ENCODE data around the gene RAMP1. TPM values are rescaled to one million over a fixed set of nuclear protein-coding genes. Genes with fewer than 3 reads are reported as not detected.

Gene RAMP1
- total RNA-seq, 2 donors from 2014 or later = 75.3 to 300 TPM

- peaks cover 6% of the 10 kb centered on the region for H3K4me1 ChIP-seq (replicated peaks)
- no peaks in the 10 kb centered on the region for H3K9me3 ChIP-seq
- H3K27ac ChIP-seq = no peak overlapping the region
- intact Hi-C loops (cut with DNase I) = no loop called here
- H3K36me3 ChIP-seq = no peaks in the 10 kb centered on the region
- no peaks in the 10 kb centered on the region for H3K27me3 ChIP-seq (replicated peaks; ENCODE audit: insufficient read depth)
- WGBS = 71% methylated on average over 23 of the region's 23 CpGs
- no peak for DNase-seq (ENCODE audit: low spot score)
- TF ChIP-seq, protein P1, sequence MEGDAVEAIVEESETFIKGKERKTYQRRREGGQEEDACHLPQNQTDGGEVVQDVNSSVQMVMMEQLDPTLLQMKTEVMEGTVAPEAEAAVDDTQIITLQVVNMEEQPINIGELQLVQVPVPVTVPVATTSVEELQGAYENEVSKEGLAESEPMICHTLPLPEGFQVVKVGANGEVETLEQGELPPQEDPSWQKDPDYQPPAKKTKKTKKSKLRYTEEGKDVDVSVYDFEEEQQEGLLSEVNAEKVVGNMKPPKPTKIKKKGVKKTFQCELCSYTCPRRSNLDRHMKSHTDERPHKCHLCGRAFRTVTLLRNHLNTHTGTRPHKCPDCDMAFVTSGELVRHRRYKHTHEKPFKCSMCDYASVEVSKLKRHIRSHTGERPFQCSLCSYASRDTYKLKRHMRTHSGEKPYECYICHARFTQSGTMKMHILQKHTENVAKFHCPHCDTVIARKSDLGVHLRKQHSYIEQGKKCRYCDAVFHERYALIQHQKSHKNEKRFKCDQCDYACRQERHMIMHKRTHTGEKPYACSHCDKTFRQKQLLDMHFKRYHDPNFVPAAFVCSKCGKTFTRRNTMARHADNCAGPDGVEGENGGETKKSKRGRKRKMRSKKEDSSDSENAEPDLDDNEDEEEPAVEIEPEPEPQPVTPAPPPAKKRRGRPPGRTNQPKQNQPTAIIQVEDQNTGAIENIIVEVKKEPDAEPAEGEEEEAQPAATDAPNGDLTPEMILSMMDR (IDR thresholded peaks at IDR 0.05) = no peak
- TF ChIP-seq POLR2A (IDR thresholded peaks at IDR 0.05) (no peak), POLR2AphosphoS5 (IDR thresholded peaks at IDR 0.05) (no peak)
- no peak overlapping the region for H3K4me3 ChIP-seq
Measured at GRCh38 chr2:237870754-237871651, 11.6 kb downstream of the RAMP1 start.

DNA sequence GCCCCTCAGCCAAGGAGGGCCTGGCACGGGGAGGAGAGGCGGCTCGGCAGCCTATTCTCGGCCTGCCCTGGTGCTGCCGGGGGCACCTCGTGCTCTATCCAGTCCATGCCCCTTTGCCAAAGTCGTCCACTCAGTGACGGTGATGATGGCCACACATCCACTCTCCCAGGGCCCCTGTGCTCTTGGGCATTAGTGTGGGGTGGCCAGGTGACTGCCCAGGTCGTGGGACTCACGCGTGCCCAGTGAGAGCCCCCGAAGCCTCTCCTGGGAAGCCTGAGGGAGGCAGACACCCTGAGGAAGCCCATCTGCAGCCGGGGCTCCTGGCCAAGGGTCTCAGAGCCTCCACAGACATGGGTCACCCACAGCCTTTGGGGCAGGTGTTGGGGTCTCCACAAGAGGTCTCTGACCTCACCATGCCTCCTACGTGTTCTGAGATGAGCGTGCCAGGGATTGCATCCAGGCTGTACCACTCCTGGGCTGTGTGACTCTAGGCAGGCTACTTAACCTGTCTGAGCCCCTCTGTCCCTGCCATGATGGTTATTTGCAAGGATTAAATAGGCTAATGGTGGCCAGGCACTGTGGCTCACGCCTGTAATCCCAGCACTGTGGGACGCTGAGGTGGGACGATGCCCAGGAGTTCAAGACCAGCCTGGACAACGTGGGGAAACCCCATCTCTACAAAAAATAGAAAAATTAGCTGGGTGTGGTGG lies 12.9 kb downstream of the RAMP1 start:
- Histone ChIP-seq H3K27ac (no peak overlapping the region), H3K27me3 (replicated peaks; ENCODE audit: insufficient read depth) (no peaks in the 10 kb centered on the region), H3K9me3 (no peaks in the 10 kb centered on the region), H3K4me3 (no peak overlapping the region), H3K4me1 (replicated peaks) (peaks cover 6% of the 10 kb centered on the region), H3K36me3 (no peaks in the 10 kb centered on the region)
- TF ChIP-seq, protein P1 (IDR thresholded peaks at IDR 0.05) = no peak
- TF ChIP-seq POLR2AphosphoS5 (IDR thresholded peaks at IDR 0.05) = no peak
- TF ChIP-seq POLR2A (IDR thresholded peaks at IDR 0.05) = no peak
- WGBS = 93% methylated on average over 17 of the region's 19 CpGs
- no peak for DNase-seq (ENCODE audit: low spot score)
- intact Hi-C loops (cut with DNase I) = no loop called here

DNA sequence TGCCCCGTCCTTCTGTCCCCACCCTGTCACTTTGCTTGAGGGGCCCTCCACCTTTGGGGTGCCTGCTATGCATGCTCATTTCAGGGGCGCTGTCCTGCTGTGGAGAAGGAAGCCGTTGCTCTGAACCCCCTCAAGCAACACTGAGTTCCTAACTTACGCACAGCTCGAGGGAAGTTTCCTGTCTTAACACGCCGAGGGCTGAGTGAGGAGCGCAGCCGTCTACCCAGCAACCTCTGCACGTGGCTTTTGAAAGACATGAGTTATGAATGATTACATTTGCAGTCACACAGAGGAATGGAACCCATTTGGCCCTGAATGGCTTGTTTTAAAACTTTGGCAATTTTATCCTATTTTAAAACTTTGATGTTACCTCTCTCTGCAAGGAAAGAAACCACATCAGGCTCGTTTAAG lies 14.0 kb downstream of the RAMP1 start:
- Histone ChIP-seq H3K9me3 (no peaks in the 10 kb centered on the region), H3K27ac (peak overlapping the region in 1 of 2 donors; percentile 10), H3K36me3 (no peaks in the 10 kb centered on the region), H3K4me1 (replicated peaks) (peaks cover 6% of the 10 kb centered on the region), H3K27me3 (replicated peaks; ENCODE audit: insufficient read depth) (no peaks in the 10 kb centered on the region), H3K4me3 (no peak overlapping the region)
- intact Hi-C loops (cut with DNase I) = no loop called here
- TF ChIP-seq POLR2A (IDR thresholded peaks at IDR 0.05) (no peak), POLR2AphosphoS5 (IDR thresholded peaks at IDR 0.05) (peak; percentile 42)
- TF ChIP-seq, protein P1 (IDR thresholded peaks at IDR 0.05) = no peak
- no peak for DNase-seq (ENCODE audit: low spot score)
- 20% methylated on average over 11 of the region's 11 CpGs for WGBS

DNA sequence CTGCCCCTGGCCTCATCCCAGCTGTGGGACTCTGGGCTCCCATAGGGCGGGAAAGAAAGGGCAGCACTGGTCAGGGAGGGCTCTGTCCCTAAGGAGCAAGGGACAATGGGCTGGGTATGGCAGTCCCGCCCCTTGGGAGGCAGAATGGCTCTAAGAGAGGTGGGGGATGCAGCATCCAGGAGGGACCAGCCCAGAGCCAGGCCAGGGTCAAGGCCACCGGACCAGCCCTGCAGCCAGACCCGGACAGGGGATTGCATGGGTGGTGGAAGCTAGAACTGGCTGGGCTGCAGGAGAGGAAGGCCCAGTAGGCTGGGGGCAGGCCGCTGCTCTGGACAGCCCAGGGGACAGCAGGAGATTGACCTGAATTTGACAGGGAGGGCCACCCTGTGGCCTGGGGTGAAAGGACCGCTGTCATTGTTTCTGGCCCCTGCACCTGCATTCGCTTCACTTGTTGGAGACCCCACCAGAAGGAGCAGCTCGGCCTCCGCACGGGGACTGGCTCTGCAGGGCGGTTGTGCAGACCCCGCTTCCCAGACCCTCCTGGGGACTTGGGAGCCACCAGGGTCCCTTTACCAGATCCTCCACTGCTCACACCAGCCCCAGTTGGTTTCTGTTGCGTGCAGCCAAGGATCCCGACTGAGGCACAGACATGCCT lies 14.6 kb downstream of the RAMP1 start:
- TF ChIP-seq, protein P1 (IDR thresholded peaks at IDR 0.05) = no peak
- TF ChIP-seq POLR2AphosphoS5 (IDR thresholded peaks at IDR 0.05) (no peak), POLR2A (IDR thresholded peaks at IDR 0.05) (no peak)
- Histone ChIP-seq H3K4me3 (no peak overlapping the region), H3K36me3 (no peaks in the 10 kb centered on the region), H3K4me1 (replicated peaks) (peaks cover 9% of the 10 kb centered on the region), H3K27me3 (replicated peaks; ENCODE audit: insufficient read depth) (no peaks in the 10 kb centered on the region), H3K9me3 (no peaks in the 10 kb centered on the region), H3K27ac (no peak overlapping the region)
- 89% methylated on average over 14 of the region's 14 CpGs for WGBS
- intact Hi-C loops (cut with DNase I) = no loop called here
- no peak for DNase-seq (ENCODE audit: low spot score)

Measured in prostate gland (tissue), 2 donors.